B cell (primary cell): ENCODE measurements around the gene DHH.

ENCODE experiments used
- EZH2 ChIP-seq: IDR thresholded peaks from 2 replicates; pipeline ENCODE4 v1.6.1; 2012; ENCODE audit warnings: borderline replicate concordance, low read depth, mild to moderate bottlenecking, moderate library complexity, low read length; ENCODE audit not compliant: insufficient read depth, poor library complexity, severe bottlenecking
- TF ChIP-seq, protein P1 (sequence below): fragments of 200-600 bp; IDR thresholded peaks from one replicate; pipeline ENCODE4 v1.8.0; 2022; ENCODE audit warnings: antibody characterized with exemption, mild to moderate bottlenecking

DNA sequence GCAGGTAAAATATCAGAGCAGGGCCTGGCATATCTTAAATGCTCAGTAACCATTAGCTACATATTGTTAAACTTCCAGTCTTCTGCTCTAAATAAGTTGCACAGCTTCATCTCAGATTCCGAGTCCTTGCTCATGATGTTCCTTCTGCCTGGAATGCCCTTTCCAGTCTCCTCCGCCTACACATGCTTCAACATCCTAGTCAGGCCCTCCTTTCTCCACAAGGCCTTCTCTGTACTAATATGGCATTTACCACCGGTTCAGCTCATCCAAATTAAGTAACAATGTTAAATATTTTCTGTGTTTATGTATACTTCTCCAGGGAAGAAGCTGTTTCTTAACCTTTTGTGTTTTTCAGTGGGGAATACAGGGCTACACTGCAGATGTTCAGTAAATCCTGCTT is 8.5 kb downstream of the DHH start:
- TF ChIP-seq, protein P1, sequence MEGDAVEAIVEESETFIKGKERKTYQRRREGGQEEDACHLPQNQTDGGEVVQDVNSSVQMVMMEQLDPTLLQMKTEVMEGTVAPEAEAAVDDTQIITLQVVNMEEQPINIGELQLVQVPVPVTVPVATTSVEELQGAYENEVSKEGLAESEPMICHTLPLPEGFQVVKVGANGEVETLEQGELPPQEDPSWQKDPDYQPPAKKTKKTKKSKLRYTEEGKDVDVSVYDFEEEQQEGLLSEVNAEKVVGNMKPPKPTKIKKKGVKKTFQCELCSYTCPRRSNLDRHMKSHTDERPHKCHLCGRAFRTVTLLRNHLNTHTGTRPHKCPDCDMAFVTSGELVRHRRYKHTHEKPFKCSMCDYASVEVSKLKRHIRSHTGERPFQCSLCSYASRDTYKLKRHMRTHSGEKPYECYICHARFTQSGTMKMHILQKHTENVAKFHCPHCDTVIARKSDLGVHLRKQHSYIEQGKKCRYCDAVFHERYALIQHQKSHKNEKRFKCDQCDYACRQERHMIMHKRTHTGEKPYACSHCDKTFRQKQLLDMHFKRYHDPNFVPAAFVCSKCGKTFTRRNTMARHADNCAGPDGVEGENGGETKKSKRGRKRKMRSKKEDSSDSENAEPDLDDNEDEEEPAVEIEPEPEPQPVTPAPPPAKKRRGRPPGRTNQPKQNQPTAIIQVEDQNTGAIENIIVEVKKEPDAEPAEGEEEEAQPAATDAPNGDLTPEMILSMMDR = no peak
- TF ChIP-seq EZH2 = no peak
